Measurements from ENCODE around the gene MARK4. TPM values are rescaled to one million over a fixed set of nuclear protein-coding genes. Genes with fewer than 3 reads are reported as not detected.
A peak's percentile ranks its signal among the peaks of the same experiment; 100 is the strongest.
"Not testable (repeated sequence)": the region's sequence is repeated elsewhere in the genome, so short reads cannot be mapped to it uniquely, and the experiment has no call there.

The MARK4 gene
- total and polyA plus RNA-seq, 12 donors: 5.6 to 53.3 (median 26.6) TPM

DNA sequence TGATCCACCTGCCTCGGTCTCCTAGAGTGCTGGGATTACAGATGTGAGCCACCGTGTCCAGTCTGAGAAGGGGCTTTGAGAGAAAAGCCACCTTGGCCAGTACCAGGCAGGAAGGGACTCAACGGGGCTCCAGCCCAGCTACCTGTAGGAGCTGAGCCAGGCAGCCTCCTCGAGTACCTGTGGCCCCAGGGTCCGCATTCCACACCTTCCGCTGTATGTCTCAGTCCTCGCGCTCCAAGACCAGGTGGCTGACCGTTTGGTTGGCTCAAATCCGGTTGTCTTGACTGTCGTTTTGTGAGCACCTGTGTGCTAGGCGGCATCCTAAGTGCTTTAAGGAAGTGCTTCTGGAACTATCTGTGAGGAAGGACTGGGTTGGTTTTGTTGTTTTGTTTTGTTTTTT lies 16.2 kb downstream of the MARK4 start:
- H3K36me3 ChIP-seq (replicated peaks in 1 of 2): peaks cover 0 to 35% of the 10 kb centered on the region in 2 donors
- 88 to 95% (median 91%) methylated on average over 4 to 12 of the region's 12 CpGs for WGBS, 4 donors
- no peaks in the 10 kb centered on the region for H3K9me3 ChIP-seq (replicated peaks in 1 of 3)
- TF ChIP-seq POLR2A (IDR thresholded peaks at IDR 0.05): no peak
- no peak overlapping the region for H3K27ac ChIP-seq
- no peak for DNase-seq
- H3K4me3 ChIP-seq: no peak overlapping the region
- no peaks in the 10 kb centered on the region for H3K27me3 ChIP-seq
- H3K4me1 ChIP-seq (replicated peaks in 1 of 2): peaks cover 0 to 10% of the 10 kb centered on the region in 2 donors
- intact Hi-C loops (cut with DNase I): no loop called here

- 95 to 98% (median 96%) methylated on average over 5 to 13 of the region's 13 CpGs for WGBS, 4 donors
- DNase-seq; H3K9me3 ChIP-seq (replicated peaks in 1 of 3); intact Hi-C loops (cut with DNase I); H3K4me3 ChIP-seq; H3K27ac ChIP-seq; H3K27me3 ChIP-seq: not testable (repeated sequence)
- Histone ChIP-seq H3K4me1 (replicated peaks in 1 of 2) (peaks cover 0 to 14% of the 10 kb centered on the region in 2 donors), H3K36me3 (replicated peaks in 1 of 2) (peaks cover 0 to 42% of the 10 kb centered on the region in 2 donors)
These were observed 18.9 kb downstream of the MARK4 start for GRCh38 chr19:45269939-45270338.

- H3K27me3 ChIP-seq: no peaks in the 10 kb centered on the region
- TF ChIP-seq POLR2A (IDR thresholded peaks at IDR 0.05): no peak
- TF ChIP-seq, protein P1, sequence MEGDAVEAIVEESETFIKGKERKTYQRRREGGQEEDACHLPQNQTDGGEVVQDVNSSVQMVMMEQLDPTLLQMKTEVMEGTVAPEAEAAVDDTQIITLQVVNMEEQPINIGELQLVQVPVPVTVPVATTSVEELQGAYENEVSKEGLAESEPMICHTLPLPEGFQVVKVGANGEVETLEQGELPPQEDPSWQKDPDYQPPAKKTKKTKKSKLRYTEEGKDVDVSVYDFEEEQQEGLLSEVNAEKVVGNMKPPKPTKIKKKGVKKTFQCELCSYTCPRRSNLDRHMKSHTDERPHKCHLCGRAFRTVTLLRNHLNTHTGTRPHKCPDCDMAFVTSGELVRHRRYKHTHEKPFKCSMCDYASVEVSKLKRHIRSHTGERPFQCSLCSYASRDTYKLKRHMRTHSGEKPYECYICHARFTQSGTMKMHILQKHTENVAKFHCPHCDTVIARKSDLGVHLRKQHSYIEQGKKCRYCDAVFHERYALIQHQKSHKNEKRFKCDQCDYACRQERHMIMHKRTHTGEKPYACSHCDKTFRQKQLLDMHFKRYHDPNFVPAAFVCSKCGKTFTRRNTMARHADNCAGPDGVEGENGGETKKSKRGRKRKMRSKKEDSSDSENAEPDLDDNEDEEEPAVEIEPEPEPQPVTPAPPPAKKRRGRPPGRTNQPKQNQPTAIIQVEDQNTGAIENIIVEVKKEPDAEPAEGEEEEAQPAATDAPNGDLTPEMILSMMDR (IDR thresholded peaks at IDR 0.05): no peak
- 70 to 88% (median 76%) methylated on average over 11 to 21 of the region's 21 CpGs for WGBS, 4 donors
- no peak overlapping the region for H3K4me3 ChIP-seq
- H3K4me1 ChIP-seq (replicated peaks in 1 of 2): peaks cover 0 to 14% of the 10 kb centered on the region in 2 donors
- DNase-seq: no peak
- peaks cover 0 to 45% of the 10 kb centered on the region in 2 donors for H3K36me3 ChIP-seq (replicated peaks in 1 of 2)
- no peaks in the 10 kb centered on the region for H3K9me3 ChIP-seq (replicated peaks in 1 of 3)
- peak overlapping the region in 1 of 5 donors; percentile 20 for H3K27ac ChIP-seq
- intact Hi-C loops (cut with DNase I): no loop called here
These were observed 20.1 kb downstream of the MARK4 start for GRCh38 chr19:45271098-45271734.

- TF ChIP-seq, protein P1 (IDR thresholded peaks at IDR 0.05): no peak
- no peak for TF ChIP-seq POLR2A (IDR thresholded peaks at IDR 0.05)
- H3K4me1 ChIP-seq (replicated peaks in 1 of 2): peaks cover 0 to 14% of the 10 kb centered on the region in 2 donors
- DNase-seq: peak in 2 of 7 donors; percentile 32 to 39
- no peak overlapping the region for H3K4me3 ChIP-seq
- intact Hi-C loops (cut with DNase I): no loop called here
- H3K9me3 ChIP-seq (replicated peaks in 1 of 3): no peaks in the 10 kb centered on the region
- 49 to 55% (median 54%) methylated on average over 6 to 7 of the region's 7 CpGs for WGBS, 4 donors
- H3K27me3 ChIP-seq: no peaks in the 10 kb centered on the region
- H3K27ac ChIP-seq: peak overlapping the region in 1 of 5 donors; percentile 20
- H3K36me3 ChIP-seq (replicated peaks in 1 of 2): peaks cover 0 to 44% of the 10 kb centered on the region in 2 donors
These were observed 20.7 kb downstream of the MARK4 start for GRCh38 chr19:45271735-45272108.

DNA sequence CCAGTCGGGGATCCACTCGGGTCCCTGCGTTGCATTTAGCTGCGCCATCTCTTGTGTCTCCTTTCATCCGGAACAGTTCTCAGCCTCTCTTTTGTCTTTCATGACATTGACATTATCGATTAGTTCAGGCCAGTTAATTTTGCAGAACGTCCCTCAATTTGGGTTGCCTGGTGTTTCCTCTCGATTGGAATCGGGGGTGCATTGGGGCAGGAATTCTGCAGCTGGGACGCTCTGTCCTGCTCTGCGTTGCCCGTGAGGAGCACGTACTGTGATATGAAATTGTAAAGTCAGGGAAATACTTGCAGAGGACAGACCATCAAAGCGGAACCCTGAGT lies 22.4 kb downstream of the MARK4 start:
- intact Hi-C loops (cut with DNase I): no loop called here
- H3K27ac ChIP-seq: peak overlapping the region in 1 of 5 donors; percentile 52
- TF ChIP-seq, protein P1 (IDR thresholded peaks at IDR 0.05): no peak
- no peak for TF ChIP-seq POLR2A (IDR thresholded peaks at IDR 0.05)
- H3K27me3 ChIP-seq: no peaks in the 10 kb centered on the region
- H3K4me3 ChIP-seq: no peak overlapping the region
- WGBS, 4 donors: 80 to 86% (median 81%) methylated on average over 14 of the region's 14 CpGs
- no peak for DNase-seq
- H3K9me3 ChIP-seq (replicated peaks in 1 of 3): no peaks in the 10 kb centered on the region
- H3K36me3 ChIP-seq (replicated peaks in 1 of 2): peaks cover 0 to 38% of the 10 kb centered on the region in 2 donors
- peaks cover 0 to 14% of the 10 kb centered on the region in 2 donors for H3K4me1 ChIP-seq (replicated peaks in 1 of 2)

Measured in adrenal gland (tissue), 12 donors.